HFF-Myc (cell line): Measurements from ENCODE around the gene MARK3.
A peak's percentile ranks its signal among the peaks of the same experiment; 100 is the strongest.

Experiments
- DNase-seq: peaks from one replicate; pipeline ENCODE4 v3.0.0-alpha.2; 2011; ENCODE audit warnings: low read depth; ENCODE audit errors: extremely low read depth
- H3K4me3 ChIP-seq: replicated peaks from 2 replicates; pipeline ENCODE4 v1.5.1; 2011; ENCODE audit warnings: low read depth, mild to moderate bottlenecking, control low read depth, low read length
- TF ChIP-seq, protein P1 (sequence below): IDR thresholded peaks from 2 replicates; pipeline ENCODE4 v1.5.1; 2012; ENCODE audit warnings: mild to moderate bottlenecking, low read depth, low read length, control low read depth; ENCODE audit errors: missing control alignments

MARK3 gene

GRCh38 chr14:103421556-103421955 lies 36.3 kb downstream of the MARK3 start:
- no peak for DNase-seq
- TF ChIP-seq, protein P1, sequence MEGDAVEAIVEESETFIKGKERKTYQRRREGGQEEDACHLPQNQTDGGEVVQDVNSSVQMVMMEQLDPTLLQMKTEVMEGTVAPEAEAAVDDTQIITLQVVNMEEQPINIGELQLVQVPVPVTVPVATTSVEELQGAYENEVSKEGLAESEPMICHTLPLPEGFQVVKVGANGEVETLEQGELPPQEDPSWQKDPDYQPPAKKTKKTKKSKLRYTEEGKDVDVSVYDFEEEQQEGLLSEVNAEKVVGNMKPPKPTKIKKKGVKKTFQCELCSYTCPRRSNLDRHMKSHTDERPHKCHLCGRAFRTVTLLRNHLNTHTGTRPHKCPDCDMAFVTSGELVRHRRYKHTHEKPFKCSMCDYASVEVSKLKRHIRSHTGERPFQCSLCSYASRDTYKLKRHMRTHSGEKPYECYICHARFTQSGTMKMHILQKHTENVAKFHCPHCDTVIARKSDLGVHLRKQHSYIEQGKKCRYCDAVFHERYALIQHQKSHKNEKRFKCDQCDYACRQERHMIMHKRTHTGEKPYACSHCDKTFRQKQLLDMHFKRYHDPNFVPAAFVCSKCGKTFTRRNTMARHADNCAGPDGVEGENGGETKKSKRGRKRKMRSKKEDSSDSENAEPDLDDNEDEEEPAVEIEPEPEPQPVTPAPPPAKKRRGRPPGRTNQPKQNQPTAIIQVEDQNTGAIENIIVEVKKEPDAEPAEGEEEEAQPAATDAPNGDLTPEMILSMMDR, result no peak
- no peak overlapping the region for H3K4me3 ChIP-seq

DNA sequence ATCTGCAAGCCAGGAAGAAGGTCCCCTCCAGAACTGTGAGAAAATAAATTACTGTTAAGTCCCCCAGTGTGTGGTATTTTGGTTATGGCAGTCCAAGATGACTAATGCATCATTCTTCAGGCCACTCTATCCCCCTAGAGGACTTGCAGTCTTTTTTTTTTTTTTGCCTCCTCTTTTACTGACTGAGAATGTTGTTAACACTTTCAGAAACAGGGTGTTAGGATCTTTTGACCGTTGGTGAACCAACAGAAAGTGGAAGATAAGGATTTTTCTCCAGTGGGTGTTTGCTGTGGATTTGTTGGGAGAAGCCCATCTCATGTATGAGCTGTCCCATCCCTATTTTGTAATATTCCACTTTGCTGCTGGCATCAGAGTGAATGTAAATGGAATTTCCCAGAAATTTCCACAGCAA lies 37.8 kb downstream of the MARK3 start:
- TF ChIP-seq, protein P1, result peak; percentile 6
- no peak overlapping the region for H3K4me3 ChIP-seq
- no peak for DNase-seq

GRCh38 chr14:103427485-103428443 lies 42.5 kb downstream of the MARK3 start:
- TF ChIP-seq, protein P1, result no peak
- DNase-seq, result peak; percentile 73
- no peak overlapping the region for H3K4me3 ChIP-seq

DNA sequence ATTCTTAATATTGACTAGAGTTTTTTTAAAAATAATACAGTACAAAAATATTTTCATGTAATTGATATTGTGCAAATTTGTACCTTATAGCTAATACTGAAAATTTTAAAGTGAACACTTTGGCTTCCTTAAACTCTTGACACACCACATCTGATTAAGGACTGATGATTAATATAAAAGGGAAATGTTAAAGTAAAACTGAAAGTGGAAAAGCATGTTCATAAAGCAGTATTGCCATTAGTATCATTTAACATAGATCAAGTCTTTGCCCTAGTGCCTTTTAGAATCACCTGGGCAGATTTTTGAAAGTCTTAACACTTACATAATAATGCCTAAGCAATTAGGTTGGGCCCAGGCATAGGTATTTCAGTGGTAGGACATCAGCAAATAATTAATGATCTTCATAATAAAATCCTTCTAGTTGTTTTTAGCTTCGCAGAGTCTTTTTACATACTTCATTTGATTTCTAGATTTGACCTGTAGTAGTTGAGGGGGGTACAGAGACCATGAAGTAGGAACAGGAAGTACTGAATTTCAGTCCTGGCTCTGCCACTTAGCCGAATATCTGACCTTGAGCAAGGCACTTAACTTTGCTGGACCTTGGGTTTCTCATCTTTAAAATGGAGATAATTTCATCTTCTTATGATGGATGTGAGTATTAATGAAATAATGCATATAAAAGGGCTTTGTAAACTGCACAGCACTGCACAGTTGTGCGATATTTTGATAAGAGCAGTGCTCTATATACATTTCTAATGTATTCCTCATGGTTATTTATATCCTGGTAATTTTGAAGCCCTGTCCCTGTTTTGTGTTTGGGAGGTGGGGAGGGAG lies 43.7 kb downstream of the MARK3 start:
- TF ChIP-seq, protein P1, result no peak
- DNase-seq, result no peak
- H3K4me3 ChIP-seq, result no peak overlapping the region

DNA sequence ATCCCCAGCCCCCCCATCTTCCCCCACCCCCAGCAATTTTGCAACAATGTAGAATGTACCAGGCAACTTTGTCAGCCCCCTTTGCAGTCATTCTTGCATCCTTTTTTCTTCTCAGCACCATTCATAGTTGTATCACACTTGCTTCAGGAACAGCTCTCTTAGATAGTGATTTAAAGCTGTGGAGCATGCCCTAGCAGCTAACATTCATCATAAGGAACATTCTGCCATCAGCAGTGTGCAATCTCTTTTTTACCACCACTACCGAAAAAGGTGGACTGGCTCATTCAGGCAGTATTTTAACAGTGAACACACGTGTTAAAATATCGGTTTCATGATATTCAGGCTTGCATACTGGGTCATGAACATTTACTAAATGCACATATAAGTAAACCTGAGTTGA lies 45.1 kb downstream of the MARK3 start:
- TF ChIP-seq, protein P1, result no peak
- H3K4me3 ChIP-seq, result no peak overlapping the region
- no peak for DNase-seq

GRCh38 chr14:103432627-103433026 lies 47.4 kb downstream of the MARK3 start:
- TF ChIP-seq, protein P1, result no peak
- H3K4me3 ChIP-seq, result no peak overlapping the region
- DNase-seq, result no peak
